ENCODE measurements around the gene SEMA3G. TPM values are rescaled to one million over a fixed set of nuclear protein-coding genes. Genes with fewer than 3 reads are reported as not detected.

The SEMA3G gene
- total RNA-seq, 1 donor from 2014 or later: 0.80 TPM

- DNase-seq (ENCODE audit: low spot score in 2 of 2, unreplicated experiment in 2 of 2): no peak
- Mint-ChIP-seq H3K36me3 (no peaks in the 10 kb centered on the region), H3K9me3 (no peaks in the 10 kb centered on the region), H3K27ac (no peak overlapping the region), H3K4me3 (no peak overlapping the region), H3K4me1 (peaks cover 8% of the 10 kb centered on the region), H3K27me3 (ENCODE audit: low read depth) (no peaks in the 10 kb centered on the region)
- TF ChIP-seq CTCF (IDR thresholded peaks at IDR 0.05; ENCODE audit: unreplicated experiment): no peak
Measured at GRCh38 chr3:52438579-52439425, 6.1 kb downstream of the SEMA3G start.

- no peak for DNase-seq (ENCODE audit: low spot score in 2 of 2, unreplicated experiment in 2 of 2)
- no peaks in the 10 kb centered on the region for H3K36me3 Mint-ChIP-seq
- H3K9me3 Mint-ChIP-seq: no peaks in the 10 kb centered on the region
- no peak overlapping the region for H3K4me3 Mint-ChIP-seq
- no peaks in the 10 kb centered on the region for H3K27me3 Mint-ChIP-seq (ENCODE audit: low read depth)
- H3K4me1 Mint-ChIP-seq: peaks cover 15% of the 10 kb centered on the region
- no peak for TF ChIP-seq CTCF (IDR thresholded peaks at IDR 0.05; ENCODE audit: unreplicated experiment)
- H3K27ac Mint-ChIP-seq: no peak overlapping the region
Measured at GRCh38 chr3:52438104-52438376, 6.9 kb downstream of the SEMA3G start.

GRCh38 chr3:52437326-52438103 is 7.4 kb downstream of the SEMA3G start:
- Mint-ChIP-seq H3K4me1 (peaks cover 20% of the 10 kb centered on the region), H3K9me3 (no peaks in the 10 kb centered on the region), H3K36me3 (no peaks in the 10 kb centered on the region), H3K4me3 (no peak overlapping the region), H3K27ac (no peak overlapping the region), H3K27me3 (ENCODE audit: low read depth) (no peaks in the 10 kb centered on the region)
- no peak for DNase-seq (ENCODE audit: low spot score in 2 of 2, unreplicated experiment in 2 of 2)
- no peak for TF ChIP-seq CTCF (IDR thresholded peaks at IDR 0.05; ENCODE audit: unreplicated experiment)

- H3K9me3 Mint-ChIP-seq: no peaks in the 10 kb centered on the region
- no peaks in the 10 kb centered on the region for H3K36me3 Mint-ChIP-seq
- H3K4me3 Mint-ChIP-seq: no peak overlapping the region
- no peak for DNase-seq (ENCODE audit: low spot score in 2 of 2, unreplicated experiment in 2 of 2)
- H3K4me1 Mint-ChIP-seq: peaks cover 29% of the 10 kb centered on the region
- H3K27me3 Mint-ChIP-seq (ENCODE audit: low read depth): no peaks in the 10 kb centered on the region
- no peak for TF ChIP-seq CTCF (IDR thresholded peaks at IDR 0.05; ENCODE audit: unreplicated experiment)
- H3K27ac Mint-ChIP-seq: no peak overlapping the region
Measured at GRCh38 chr3:52436500-52437149, 8.3 kb downstream of the SEMA3G start.

- DNase-seq (ENCODE audit: low spot score in 2 of 2, unreplicated experiment in 2 of 2): no peak
- H3K4me1 Mint-ChIP-seq: peaks cover 32% of the 10 kb centered on the region
- TF ChIP-seq CTCF (IDR thresholded peaks at IDR 0.05; ENCODE audit: unreplicated experiment): no peak
- no peaks in the 10 kb centered on the region for H3K9me3 Mint-ChIP-seq
- H3K27ac Mint-ChIP-seq: no peak overlapping the region
- H3K27me3 Mint-ChIP-seq (ENCODE audit: low read depth): no peaks in the 10 kb centered on the region
- H3K4me3 Mint-ChIP-seq: no peak overlapping the region
- no peaks in the 10 kb centered on the region for H3K36me3 Mint-ChIP-seq
Measured at GRCh38 chr3:52435246-52436101, 9.4 kb downstream of the SEMA3G start.
